ENCODE data around the gene FOCAD. TPM values are rescaled to one million over a fixed set of nuclear protein-coding genes. Genes with fewer than 3 reads are reported as not detected.

FOCAD gene
- total RNA-seq, 1 experiment from 2014 or later = 40.7 TPM

GRCh38 chr9:21016701-21017491 lies 332.8 kb downstream of the FOCAD start:
- CTCF ChIA-PET = no interaction called here
- ATAC-seq = no peak
- H3K4me2 ChIP-seq (ENCODE audit: low read length) = no peak overlapping the region

More at GRCh38 chr9:21016701-21017491, 332.8 kb downstream of the FOCAD start:
- no peaks in the 10 kb centered on the region for H3K27me3 ChIP-seq (ENCODE audit: insufficient read depth, low read length)
- H3K79me2 ChIP-seq (ENCODE audit: insufficient read depth, low read length) = no peaks in the 10 kb centered on the region
- H3K27ac ChIP-seq (ENCODE audit: low read depth, low read length) = no peak overlapping the region
- no peaks in the 10 kb centered on the region for H3K36me3 ChIP-seq (ENCODE audit: control insufficient read depth in 1 of 2, insufficient read depth in 2 of 2, low read length in 2 of 2)
- intact Hi-C loops (cut with micrococcal nuclease) = no loop called here
- no peak overlapping the region for H3K9ac ChIP-seq (ENCODE audit: low read length)
- BruUV-seq (replicated peaks) = no TSS peak
- POLR2A ChIA-PET = no interaction called here
- no peaks in the 10 kb centered on the region for H3K4me1 ChIP-seq (ENCODE audit: control insufficient read depth in 1 of 2, insufficient read depth in 2 of 2, low read length in 2 of 2)
- no peak for TF ChIP-seq CEBPB (IDR thresholded peaks at IDR 0.05; ENCODE audit: low read depth)
- TF ChIP-seq REST (IDR thresholded peaks at IDR 0.05; ENCODE audit: low read depth) = no peak
- TF ChIP-seq, protein P1, sequence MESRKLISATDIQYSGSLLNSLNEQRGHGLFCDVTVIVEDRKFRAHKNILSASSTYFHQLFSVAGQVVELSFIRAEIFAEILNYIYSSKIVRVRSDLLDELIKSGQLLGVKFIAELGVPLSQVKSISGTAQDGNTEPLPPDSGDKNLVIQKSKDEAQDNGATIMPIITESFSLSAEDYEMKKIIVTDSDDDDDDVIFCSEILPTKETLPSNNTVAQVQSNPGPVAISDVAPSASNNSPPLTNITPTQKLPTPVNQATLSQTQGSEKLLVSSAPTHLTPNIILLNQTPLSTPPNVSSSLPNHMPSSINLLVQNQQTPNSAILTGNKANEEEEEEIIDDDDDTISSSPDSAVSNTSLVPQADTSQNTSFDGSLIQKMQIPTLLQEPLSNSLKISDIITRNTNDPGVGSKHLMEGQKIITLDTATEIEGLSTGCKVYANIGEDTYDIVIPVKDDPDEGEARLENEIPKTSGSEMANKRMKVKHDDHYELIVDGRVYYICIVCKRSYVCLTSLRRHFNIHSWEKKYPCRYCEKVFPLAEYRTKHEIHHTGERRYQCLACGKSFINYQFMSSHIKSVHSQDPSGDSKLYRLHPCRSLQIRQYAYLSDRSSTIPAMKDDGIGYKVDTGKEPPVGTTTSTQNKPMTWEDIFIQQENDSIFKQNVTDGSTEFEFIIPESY (IDR thresholded peaks at IDR 0.05; ENCODE audit: extremely low read depth, insufficient replicate concordance, low read length) = no peak
- no peak for TF ChIP-seq ELF1 (IDR thresholded peaks at IDR 0.05; ENCODE audit: borderline replicate concordance, low read depth)
- no peak for TF ChIP-seq SRF (IDR thresholded peaks at IDR 0.05; ENCODE audit: low read depth)
- TF ChIP-seq, protein P2, sequence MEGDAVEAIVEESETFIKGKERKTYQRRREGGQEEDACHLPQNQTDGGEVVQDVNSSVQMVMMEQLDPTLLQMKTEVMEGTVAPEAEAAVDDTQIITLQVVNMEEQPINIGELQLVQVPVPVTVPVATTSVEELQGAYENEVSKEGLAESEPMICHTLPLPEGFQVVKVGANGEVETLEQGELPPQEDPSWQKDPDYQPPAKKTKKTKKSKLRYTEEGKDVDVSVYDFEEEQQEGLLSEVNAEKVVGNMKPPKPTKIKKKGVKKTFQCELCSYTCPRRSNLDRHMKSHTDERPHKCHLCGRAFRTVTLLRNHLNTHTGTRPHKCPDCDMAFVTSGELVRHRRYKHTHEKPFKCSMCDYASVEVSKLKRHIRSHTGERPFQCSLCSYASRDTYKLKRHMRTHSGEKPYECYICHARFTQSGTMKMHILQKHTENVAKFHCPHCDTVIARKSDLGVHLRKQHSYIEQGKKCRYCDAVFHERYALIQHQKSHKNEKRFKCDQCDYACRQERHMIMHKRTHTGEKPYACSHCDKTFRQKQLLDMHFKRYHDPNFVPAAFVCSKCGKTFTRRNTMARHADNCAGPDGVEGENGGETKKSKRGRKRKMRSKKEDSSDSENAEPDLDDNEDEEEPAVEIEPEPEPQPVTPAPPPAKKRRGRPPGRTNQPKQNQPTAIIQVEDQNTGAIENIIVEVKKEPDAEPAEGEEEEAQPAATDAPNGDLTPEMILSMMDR (IDR thresholded peaks at IDR 0.05 in 2 of 3, conservative IDR thresholded peaks at IDR 0.05 in 1 of 3; ENCODE audit: borderline replicate concordance in 1 of 3, insufficient read depth in 1 of 3, low read depth in 2 of 3, low read length in 2 of 3) = no peak
- no peak for TF ChIP-seq JUND (IDR thresholded peaks at IDR 0.05)
- TF ChIP-seq EZH2phosphoT487 (IDR thresholded peaks at IDR 0.05; ENCODE audit: borderline replicate concordance) = no peak
- H2AFZ ChIP-seq (ENCODE audit: low read depth, low read length, poor library complexity, severe bottlenecking) = no peak overlapping the region
- H3K4me3 ChIP-seq (replicated peaks in 1 of 2; ENCODE audit: low read depth in 1 of 2, low read length in 2 of 2) = no peak overlapping the region
- H3K9me2 ChIP-seq (ENCODE audit: insufficient read depth) = no peaks in the 10 kb centered on the region
- no peak for DNase-seq (ENCODE audit: low read depth, low spot score)
- H4K20me1 ChIP-seq (ENCODE audit: insufficient read depth) = no peaks in the 10 kb centered on the region
- H3K9me3 ChIP-seq (ENCODE audit: control insufficient read depth in 1 of 2, insufficient read depth in 1 of 2, low read depth in 1 of 2, low read length in 2 of 2) = no peaks in the 10 kb centered on the region
- RAD21 ChIA-PET (ENCODE audit: low non-redundant PET in 1 of 2, low total read pairs in 2 of 2, uncharacterized antibody in 2 of 2, unreplicated experiment in 2 of 2) = no interaction called here

Data from HCT116 (cell line).